ENCODE data around the gene MSX1.

MSX1 gene

GRCh38 chr4:4854649-4855295, 4.7 kb upstream of the MSX1 start:
- H3K9me3 ChIP-seq (ENCODE audit: insufficient read depth, low read length, severe bottlenecking), result no peaks in the 10 kb centered on the region
- ATAC-seq (ENCODE audit: insufficient read depth, low read depth) (no peak), DNase-seq (no peak)
- H3K27ac ChIP-seq (ENCODE audit: low read length), result no peak overlapping the region
- no peaks in the 10 kb centered on the region for H3K4me1 ChIP-seq (ENCODE audit: insufficient read depth, low read length)
- no peak overlapping the region for H2AFZ ChIP-seq (ENCODE audit: low read depth, low read length)
- H4K20me1 ChIP-seq (ENCODE audit: insufficient read depth, low read length), result no peaks in the 10 kb centered on the region
- H3K4me3 ChIP-seq (ENCODE audit: low read depth in 1 of 2, low read length in 2 of 2), result no peak overlapping the region
- TF ChIP-seq EZH2 (IDR thresholded peaks at IDR 0.05; ENCODE audit: borderline replicate concordance, low read depth, low read length, severe bottlenecking) (no peak), CTCF (IDR thresholded peaks at IDR 0.05; ENCODE audit: borderline replicate concordance, extremely low read depth, low read length, poor library complexity, severe bottlenecking) (no peak)
- no peaks in the 10 kb centered on the region for H3K36me3 ChIP-seq (ENCODE audit: insufficient read depth, low read length)
- H3K79me2 ChIP-seq (ENCODE audit: insufficient read depth, low read length), result no peaks in the 10 kb centered on the region
- peaks cover 22% of the 10 kb centered on the region for H3K27me3 ChIP-seq (ENCODE audit: insufficient read depth, low read length, poor library complexity)
- H3K9ac ChIP-seq (ENCODE audit: low read depth, low read length), result no peak overlapping the region
- no peak overlapping the region for H3K4me2 ChIP-seq (ENCODE audit: insufficient read depth, low read length)

GRCh38 chr4:4855301-4856070, 4.0 kb upstream of the MSX1 start:
- Histone ChIP-seq H3K27me3 (ENCODE audit: insufficient read depth, low read length, poor library complexity) (peaks cover 22% of the 10 kb centered on the region), H3K4me1 (ENCODE audit: insufficient read depth, low read length) (no peaks in the 10 kb centered on the region), H3K4me2 (ENCODE audit: insufficient read depth, low read length) (no peak overlapping the region), H3K79me2 (ENCODE audit: insufficient read depth, low read length) (no peaks in the 10 kb centered on the region), H3K36me3 (ENCODE audit: insufficient read depth, low read length) (no peaks in the 10 kb centered on the region), H3K9me3 (ENCODE audit: insufficient read depth, low read length, severe bottlenecking) (no peaks in the 10 kb centered on the region), H3K9ac (ENCODE audit: low read depth, low read length) (no peak overlapping the region), H2AFZ (ENCODE audit: low read depth, low read length) (no peak overlapping the region), H4K20me1 (ENCODE audit: insufficient read depth, low read length) (no peaks in the 10 kb centered on the region), H3K4me3 (ENCODE audit: low read depth in 1 of 2, low read length in 2 of 2) (no peak overlapping the region), H3K27ac (ENCODE audit: low read length) (no peak overlapping the region)
- TF ChIP-seq CTCF (IDR thresholded peaks at IDR 0.05; ENCODE audit: borderline replicate concordance, extremely low read depth, low read length, poor library complexity, severe bottlenecking) (no peak), EZH2 (IDR thresholded peaks at IDR 0.05; ENCODE audit: borderline replicate concordance, low read depth, low read length, severe bottlenecking) (no peak)
- no peak for ATAC-seq (ENCODE audit: insufficient read depth, low read depth)
- no peak for DNase-seq

- Histone ChIP-seq H4K20me1 (ENCODE audit: insufficient read depth, low read length) (no peaks in the 10 kb centered on the region), H3K4me2 (ENCODE audit: insufficient read depth, low read length) (no peak overlapping the region)
Measured at GRCh38 chr4:4856071-4857000, 3.1 kb upstream of the MSX1 start.

More at GRCh38 chr4:4856071-4857000, 3.1 kb upstream of the MSX1 start:
- Histone ChIP-seq H3K4me1 (ENCODE audit: insufficient read depth, low read length) (no peaks in the 10 kb centered on the region), H2AFZ (ENCODE audit: low read depth, low read length) (no peak overlapping the region), H3K27me3 (ENCODE audit: insufficient read depth, low read length, poor library complexity) (peaks cover 22% of the 10 kb centered on the region), H3K4me3 (ENCODE audit: low read depth in 1 of 2, low read length in 2 of 2) (no peak overlapping the region), H3K27ac (ENCODE audit: low read length) (no peak overlapping the region), H3K9ac (ENCODE audit: low read depth, low read length) (no peak overlapping the region), H3K36me3 (ENCODE audit: insufficient read depth, low read length) (no peaks in the 10 kb centered on the region), H3K79me2 (ENCODE audit: insufficient read depth, low read length) (no peaks in the 10 kb centered on the region), H3K9me3 (ENCODE audit: insufficient read depth, low read length, severe bottlenecking) (no peaks in the 10 kb centered on the region)
- no peak for TF ChIP-seq CTCF (IDR thresholded peaks at IDR 0.05; ENCODE audit: borderline replicate concordance, extremely low read depth, low read length, poor library complexity, severe bottlenecking)
- no peak for TF ChIP-seq EZH2 (IDR thresholded peaks at IDR 0.05; ENCODE audit: borderline replicate concordance, low read depth, low read length, severe bottlenecking)
- ATAC-seq (ENCODE audit: insufficient read depth, low read depth) (no peak), DNase-seq (no peak)
